HEK293T (cell line): Measurements from ENCODE around the gene HES4.
A peak's percentile ranks its signal among the peaks of the same experiment; 100 is the strongest.
"Not testable (repeated sequence)": the region's sequence is repeated elsewhere in the genome, so short reads cannot be mapped to it uniquely, and the experiment has no call there.

Source experiments
- CTCF ChIA-PET: fragments of 350-600 bp; formaldehyde crosslinking; extraction: SDS; loops from one replicate; lab custom pipeline; 2021; ENCODE audit warnings: antibody characterized with exemption, inconsistent platforms; lab: Yijun Ruan, JAX
- POLR2A ChIA-PET: fragments of 350-600 bp; formaldehyde crosslinking; extraction: SDS; loops from one replicate; lab custom pipeline; 2020; ENCODE audit warnings: antibody characterized with exemption, inconsistent platforms; lab: Yijun Ruan, JAX
- DNase-seq: peaks from one replicate; pipeline ENCODE4 v3.0.0; 2012; ENCODE audit warnings: mixed read lengths; ENCODE audit errors: extremely low spot score
- ARNT ChIP-seq: fragments of 450-650 bp; IDR thresholded peaks from 2 replicates; pipeline ENCODE4 v1.6.1; 2017; ENCODE audit warnings: mild to moderate bottlenecking
- BHLHE40 ChIP-seq: fragments of 450-650 bp; IDR thresholded peaks from 2 replicates; pipeline ENCODE4 v1.6.1; 2016; ENCODE audit warnings: mild to moderate bottlenecking, moderate library complexity, borderline replicate concordance
- CTBP1 ChIP-seq: fragments of 450-650 bp; IDR thresholded peaks from 2 replicates; pipeline ENCODE4 v1.6.1; 2016; ENCODE audit warnings: borderline replicate concordance
- ELF4 ChIP-seq: fragments of 450-650 bp; IDR thresholded peaks from 2 replicates; pipeline ENCODE4 v1.6.1; 2017; ENCODE audit warnings: antibody characterized with exemption
- FOXA1 ChIP-seq: fragments of 450-650 bp; IDR thresholded peaks from 2 replicates; pipeline ENCODE4 v1.6.1; 2016; ENCODE audit warnings: mild to moderate bottlenecking
- FOXK2 ChIP-seq: fragments of 450-650 bp; IDR thresholded peaks from 2 replicates; pipeline ENCODE4 v1.6.1; 2016; ENCODE audit warnings: mild to moderate bottlenecking
- FOXM1 ChIP-seq: fragments of 450-650 bp; IDR thresholded peaks from 2 replicates; pipeline ENCODE4 v1.6.1; 2017; ENCODE audit warnings: mild to moderate bottlenecking, borderline replicate concordance
- HDGF ChIP-seq: fragments of 450-650 bp; IDR thresholded peaks from 2 replicates; pipeline ENCODE4 v1.6.1; 2017; ENCODE audit warnings: antibody characterized with exemption, borderline replicate concordance
- L3MBTL2 ChIP-seq: fragments of 450-650 bp; conservative IDR thresholded peaks from 2 replicates; pipeline ENCODE4 v1.6.1; 2016; ENCODE audit warnings: mild to moderate bottlenecking
- NFRKB ChIP-seq: fragments of 450-650 bp; IDR thresholded peaks from 2 replicates; pipeline ENCODE4 v1.6.1; 2016; ENCODE audit warnings: mild to moderate bottlenecking, moderate library complexity
- PKNOX1 ChIP-seq: fragments of 450-650 bp; IDR thresholded peaks from 2 replicates; pipeline ENCODE4 v1.6.1; 2016
- SP1 ChIP-seq: fragments of 450-650 bp; IDR thresholded peaks from 2 replicates; pipeline ENCODE4 v1.6.1; 2017
- SUZ12 ChIP-seq: fragments of 450-650 bp; IDR thresholded peaks from 2 replicates; pipeline ENCODE4 v1.6.1; 2016; ENCODE audit warnings: mild to moderate bottlenecking
- TARDBP ChIP-seq: fragments of 450-650 bp; IDR thresholded peaks from 2 replicates; pipeline ENCODE4 v1.6.1; 2016
- ZNF384 ChIP-seq: fragments of 450-650 bp; IDR thresholded peaks from 2 replicates; pipeline ENCODE4 v1.6.1; 2016

Gene HES4

DNA sequence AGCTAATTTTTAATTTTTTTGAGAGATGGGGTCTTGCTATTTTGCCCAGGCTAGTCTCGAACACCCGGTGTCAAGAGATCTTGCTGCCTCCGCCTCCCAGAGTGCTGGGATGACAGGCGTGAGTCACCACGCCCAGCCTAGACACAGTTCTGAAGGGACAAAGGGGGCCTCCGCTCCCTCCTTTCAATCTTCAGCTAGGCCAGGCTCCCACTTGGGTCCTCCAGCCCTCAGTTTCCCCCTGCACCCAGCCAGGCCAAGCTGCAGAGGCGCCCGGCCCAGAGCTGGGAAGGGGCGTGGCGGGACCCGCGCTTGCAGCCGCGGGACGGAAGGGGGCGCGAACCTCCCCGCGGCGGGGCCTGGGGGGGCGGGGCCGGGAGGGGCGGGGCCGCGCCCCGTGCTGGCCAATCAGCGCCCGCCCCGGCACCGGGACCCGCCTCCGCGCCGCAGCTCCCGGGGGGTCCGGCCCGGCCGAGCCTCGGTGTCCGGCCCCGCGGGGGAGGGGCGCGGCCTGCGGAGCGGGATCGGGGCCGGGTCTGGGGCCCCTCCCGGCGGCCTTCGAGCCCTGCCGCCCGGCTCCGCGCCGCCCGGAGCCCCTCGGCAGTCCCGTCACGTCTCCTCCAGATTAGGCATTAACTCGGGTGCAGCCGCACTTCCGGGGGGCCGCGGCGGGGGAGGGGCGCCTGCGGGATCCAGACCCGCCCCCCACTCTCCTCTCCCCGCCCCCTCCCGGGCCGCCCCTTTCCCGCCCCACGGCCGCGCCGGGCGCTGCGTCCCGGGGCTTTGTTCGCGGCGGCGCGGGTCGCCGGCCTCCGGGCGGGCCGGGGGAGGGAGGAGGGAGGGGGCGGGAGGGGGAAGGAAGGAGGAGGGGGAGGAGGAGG, 19.5 kb upstream of the HES4 start:
- POLR2A ChIA-PET: interaction anchor here (1.0 to 1.4 kb wide), 5 partner anchors 12 to 38 kb away, joined by 3 to 6 read pairs (median 4); partner anchors contain the start of gene HES4
- CTCF ChIA-PET: interaction anchor here (0.7 to 1.0 kb wide), 2 partner anchors 39 to 45 kb away, joined by 4 to 6 read pairs; no protein-coding TSS in a partner anchor
- peak; percentile 93 for DNase-seq
- TF ChIP-seq CTBP1: no peak
- peak; percentile 29; the same call in 1 of the 2 replicates for TF ChIP-seq FOXM1
- TF ChIP-seq PKNOX1: no peak
- no peak for TF ChIP-seq TARDBP
- TF ChIP-seq NFRKB: no peak

DNA sequence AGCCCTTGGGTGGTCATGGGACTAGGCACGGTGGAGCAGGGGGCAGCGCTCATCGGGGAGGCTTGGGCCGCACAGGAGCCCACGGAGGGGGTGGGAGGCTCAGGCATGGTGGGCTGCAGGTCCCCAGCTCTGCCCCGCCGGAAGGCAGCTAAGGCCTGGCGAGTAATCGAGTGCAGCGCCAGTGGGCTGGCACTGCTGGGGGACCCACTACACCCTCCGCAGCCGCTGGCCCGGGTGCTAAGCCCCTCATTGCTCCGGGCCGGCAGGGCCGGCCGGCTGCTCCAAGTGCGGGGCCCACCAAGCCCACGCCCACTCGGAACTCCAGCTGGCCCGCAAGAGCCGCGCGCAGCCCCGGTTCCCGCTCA, 18.4 kb upstream of the HES4 start:
- DNase-seq: not testable (repeated sequence)
- CTCF ChIA-PET: interaction anchor here (1.3 to 1.9 kb wide), 2 partner anchors 45 to 46 kb away, joined by 3 to 5 read pairs; no protein-coding TSS in a partner anchor
- POLR2A ChIA-PET: interaction anchor here (1.4 kb wide), 1 partner anchor 17 kb away, joined by 5 read pairs; no protein-coding TSS in a partner anchor

- DNase-seq, POLR2A ChIA-PET: not testable (repeated sequence)
- CTCF ChIA-PET: interaction anchor here (1.0 to 1.9 kb wide), 3 partner anchors 41 to 47 kb away, joined by 3 to 5 read pairs (median 4); no protein-coding TSS in a partner anchor
These were observed 17.8 kb upstream of the HES4 start for GRCh38 chr1:1017397-1018320.

DNA sequence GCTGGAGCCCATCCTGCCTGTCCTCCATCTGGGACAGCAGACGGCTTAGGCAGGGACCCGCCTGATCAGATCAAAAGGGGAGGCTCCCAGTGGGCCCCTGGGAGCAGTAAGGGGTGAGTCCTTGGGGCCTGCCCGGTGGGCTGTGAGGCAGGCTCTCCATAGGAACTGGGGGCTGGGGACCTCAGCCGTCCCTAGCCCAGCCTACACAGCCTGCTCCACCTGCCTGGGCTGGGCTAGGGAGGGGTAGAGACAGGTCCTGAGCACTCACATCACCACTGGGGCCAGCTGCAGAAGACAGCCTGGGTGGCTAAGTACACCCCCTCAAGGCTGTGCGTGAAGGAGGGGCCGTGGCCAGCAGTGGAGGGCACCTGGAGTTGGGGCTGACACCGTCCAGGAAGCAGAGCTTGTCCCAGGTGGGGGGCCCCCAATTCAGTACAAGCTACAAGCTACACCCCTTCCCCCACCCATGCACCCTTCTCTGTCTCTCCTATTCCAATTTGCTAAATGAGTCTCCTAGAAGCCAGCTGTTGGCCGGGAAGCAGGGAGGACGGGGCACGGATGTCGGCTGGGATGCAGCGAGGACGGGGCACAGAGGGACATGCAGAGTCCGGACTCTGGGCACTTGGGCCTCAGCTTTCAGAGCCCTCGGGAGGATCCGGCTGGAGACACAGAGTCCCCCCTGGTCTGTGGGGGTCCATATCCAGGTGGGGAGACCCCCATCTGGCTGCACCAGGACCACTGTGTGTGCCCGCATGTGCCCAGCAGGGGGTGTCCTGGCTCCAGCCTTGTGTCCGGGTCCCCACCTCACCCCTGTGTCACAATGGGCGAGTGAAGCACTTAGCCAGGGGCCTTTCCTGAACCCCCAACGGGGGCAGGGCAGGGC, 15.1 kb upstream of the HES4 start:
- DNase-seq: no peak
- POLR2A ChIA-PET: interaction anchor here (0.7 to 1.5 kb wide), 2 partner anchors 14 to 16 kb away, joined by 3 to 7 read pairs; partner anchors contain the start of gene HES4

GRCh38 chr1:1013922-1014648, 14.2 kb upstream of the HES4 start:
- CTCF ChIA-PET: interaction anchor here (1.0 kb wide), 1 partner anchor 12 kb away, joined by 4 read pairs; no protein-coding TSS in a partner anchor
- no peak for DNase-seq
- POLR2A ChIA-PET: interaction anchor here (0.7 to 1.3 kb wide), 4 partner anchors 11 to 45 kb away, joined by 3 to 9 read pairs (median 4); no protein-coding TSS in a partner anchor
- no peak for TF ChIP-seq SUZ12
- TF ChIP-seq SP1: no peak
- TF ChIP-seq BHLHE40: no peak
- no peak for TF ChIP-seq L3MBTL2
- TF ChIP-seq FOXM1: no peak
- no peak for TF ChIP-seq NFRKB
- TF ChIP-seq FOXK2: no peak
- no peak for TF ChIP-seq ELF4
- TF ChIP-seq ARNT: no peak
- TF ChIP-seq PKNOX1: no peak
- TF ChIP-seq ZNF384: no peak
- TF ChIP-seq TARDBP: no peak
- TF ChIP-seq HDGF: no peak
- TF ChIP-seq FOXA1: no peak

More for the DNA sequence above, 15.1 kb upstream of the HES4 start:
- no peak for TF ChIP-seq FOXA1
- TF ChIP-seq FOXM1: no peak
- no peak for TF ChIP-seq PKNOX1
- no peak for TF ChIP-seq BHLHE40
- TF ChIP-seq ZNF384: no peak
- TF ChIP-seq SP1: no peak
- no peak for TF ChIP-seq TARDBP
- no peak for TF ChIP-seq L3MBTL2
- TF ChIP-seq ELF4: no peak
- TF ChIP-seq CTBP1: no peak
- CTCF ChIA-PET: interaction anchor here (0.6 to 1.1 kb wide), 2 partner anchors 13 to 26 kb away, joined by 4 to 5 read pairs; no protein-coding TSS in a partner anchor
